Sciatic nerve (tissue), 2 donors: Measurements from ENCODE around the gene EMILIN3. TPM values are rescaled to one million over a fixed set of nuclear protein-coding genes. Genes with fewer than 3 reads are reported as not detected.
A peak's percentile ranks its signal among the peaks of the same experiment; 100 is the strongest.

Experiments used
- ATAC-seq: fragments of 200-7000 bp; cut with Tn5 transposase; one replicate; pipeline ENCODE4 v1.9.1; 2020; ENCODE audit warnings: mild to moderate bottlenecking, moderate library complexity
- DNase-seq: peaks from one replicate; pipeline ENCODE4 v3.0.0-alpha.2; 2020; ENCODE audit warnings: low spot score
- intact Hi-C: fragments of 100-400 bp; cut with DNase I; formaldehyde crosslinking; loops from one replicate; pipeline ENCODE4 v1.14.2; 2022
- total RNA-seq: library from RNA; stranded (reverse); fragmentation: NEBNext Ultra II Directional; extraction: Animal tissue kit (Norgen Biotek cat#: 25700); gene quantifications from one replicate; pipeline ENCODE4 v1.2.1, GENCODE V29; 2021
- donor health status: DM: no; HTN: no; CAD: no.
- donor health status: DM: no; HTN: no; CAD: no.

EMILIN3 gene
- total RNA-seq, 1 donor from 2014 or later, result 9.9 TPM

DNA sequence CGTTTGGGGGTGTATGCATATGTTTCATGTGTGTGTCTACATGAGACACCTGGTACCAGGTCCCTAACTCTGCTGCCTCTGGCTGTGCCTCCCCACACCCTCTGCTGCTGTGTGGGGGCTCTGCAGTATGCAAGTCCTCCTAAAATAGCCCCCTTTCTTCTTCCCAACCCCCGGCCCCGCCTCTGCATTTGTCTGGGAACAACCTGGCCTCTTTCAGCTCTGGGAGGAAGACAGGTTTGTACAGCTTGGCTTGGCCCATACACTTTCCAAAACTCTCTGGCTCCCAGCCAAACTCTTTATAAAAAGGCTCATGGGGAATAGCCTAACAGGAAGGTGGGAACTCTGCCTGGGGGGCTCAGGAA lies 27.1 kb upstream of the EMILIN3 start:
- DNase-seq (no peak), ATAC-seq (peak; percentile 29)
- intact Hi-C loops, result no loop called here

- ATAC-seq, result peak; percentile 93
- peak; percentile 91 for DNase-seq
- intact Hi-C loops, result no loop called here
Measured at GRCh38 chr20:41392871-41393704, 26.5 kb upstream of the EMILIN3 start.

GRCh38 chr20:41392295-41392694 lies 25.7 kb upstream of the EMILIN3 start:
- intact Hi-C loops, result no loop called here
- DNase-seq, result no peak
- no peak for ATAC-seq

GRCh38 chr20:41391587-41392001 lies 25.0 kb upstream of the EMILIN3 start:
- intact Hi-C loops, result no loop called here
- no peak for ATAC-seq
- DNase-seq, result no peak

GRCh38 chr20:41390889-41391288 lies 24.3 kb upstream of the EMILIN3 start:
- no peak for DNase-seq
- intact Hi-C loops, result no loop called here
- ATAC-seq, result no peak

GRCh38 chr20:41387444-41387851 lies 20.8 kb upstream of the EMILIN3 start:
- intact Hi-C loops, result no loop called here
- DNase-seq (no peak), ATAC-seq (peak; percentile 84)

DNA sequence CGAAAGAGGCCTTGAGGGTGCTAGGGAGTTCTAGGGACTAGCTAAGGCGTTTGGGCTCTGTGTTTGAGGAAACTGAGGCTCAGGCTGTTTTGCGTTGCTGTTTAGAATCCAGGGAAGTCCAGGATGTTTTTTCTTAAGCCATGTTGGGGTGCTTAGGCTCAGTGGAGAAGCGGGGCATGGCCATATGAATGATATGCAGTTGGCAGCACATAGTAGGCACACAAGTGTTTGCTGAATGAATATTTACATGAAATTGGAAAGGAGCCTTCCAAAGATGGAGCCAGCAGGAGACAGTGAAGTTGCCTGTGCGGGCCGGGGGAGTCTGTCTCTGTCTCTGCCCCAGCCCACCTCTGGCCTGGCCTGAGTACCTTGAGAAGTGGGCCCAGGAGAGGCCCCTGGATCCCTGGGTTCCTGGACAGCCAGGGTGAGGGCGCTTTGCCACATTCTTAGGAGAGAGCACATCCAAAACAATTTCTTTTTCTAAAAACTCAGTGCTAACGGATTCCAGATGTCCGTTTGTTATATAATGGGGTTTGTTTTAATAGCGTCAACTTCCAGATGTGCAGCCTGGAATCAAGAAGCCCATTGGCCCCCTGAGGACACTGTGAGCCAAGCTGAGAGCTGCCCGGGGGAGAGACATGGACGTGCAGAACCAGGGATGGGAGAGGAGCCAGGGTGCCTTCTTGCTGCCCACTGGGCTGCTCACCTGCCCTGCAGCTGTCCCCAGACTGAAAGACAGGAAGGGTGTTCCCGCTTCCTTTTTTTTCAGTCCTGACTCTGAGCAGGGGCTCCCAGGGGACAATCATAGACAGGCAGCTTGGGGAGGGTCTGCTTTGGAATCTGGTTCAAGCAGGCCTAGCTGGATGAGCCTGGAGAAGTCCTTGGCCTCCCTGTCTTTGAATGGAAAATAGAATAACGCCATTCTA lies 20.1 kb upstream of the EMILIN3 start:
- ATAC-seq, result peak; percentile 90
- intact Hi-C loops, result no loop called here
- peak; percentile 77 for DNase-seq

GRCh38 chr20:41382791-41383305 lies 16.2 kb upstream of the EMILIN3 start:
- no peak for DNase-seq
- intact Hi-C loops, result no loop called here
- peak; percentile 12 for ATAC-seq

DNA sequence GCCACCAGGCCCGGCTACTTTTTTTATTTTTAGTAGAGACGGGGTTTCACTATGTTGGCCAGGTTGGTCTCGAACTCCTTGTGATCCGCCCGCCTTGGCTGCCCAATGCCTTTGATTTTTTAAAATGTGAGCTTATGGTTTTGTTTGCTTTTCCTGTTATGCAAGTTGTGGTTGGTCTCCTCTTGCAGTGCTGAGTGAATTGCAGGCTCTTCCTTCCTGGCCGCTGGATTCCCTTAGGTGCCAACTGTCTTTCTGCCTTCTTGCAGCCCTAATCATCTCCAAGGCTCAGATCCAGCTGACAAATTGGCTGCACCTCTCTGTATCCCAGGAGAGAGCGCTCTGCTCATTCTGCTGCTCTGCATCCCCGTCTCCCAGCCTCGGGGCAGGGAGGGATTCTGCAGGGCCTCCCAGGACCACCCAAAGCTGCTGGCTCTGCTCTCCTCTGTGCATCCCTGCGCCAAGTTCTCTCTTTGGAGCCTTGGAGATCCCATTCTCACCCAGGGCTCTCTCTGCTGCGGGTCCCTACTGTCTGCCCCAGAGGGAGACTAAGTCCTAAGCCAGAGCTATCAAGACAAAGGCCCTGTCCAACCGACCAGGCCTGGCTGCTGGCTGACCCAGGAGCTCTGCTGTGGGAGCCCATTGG lies 14.1 kb upstream of the EMILIN3 start:
- intact Hi-C loops, result no loop called here
- DNase-seq (no peak), ATAC-seq (peak; percentile 44)

DNA sequence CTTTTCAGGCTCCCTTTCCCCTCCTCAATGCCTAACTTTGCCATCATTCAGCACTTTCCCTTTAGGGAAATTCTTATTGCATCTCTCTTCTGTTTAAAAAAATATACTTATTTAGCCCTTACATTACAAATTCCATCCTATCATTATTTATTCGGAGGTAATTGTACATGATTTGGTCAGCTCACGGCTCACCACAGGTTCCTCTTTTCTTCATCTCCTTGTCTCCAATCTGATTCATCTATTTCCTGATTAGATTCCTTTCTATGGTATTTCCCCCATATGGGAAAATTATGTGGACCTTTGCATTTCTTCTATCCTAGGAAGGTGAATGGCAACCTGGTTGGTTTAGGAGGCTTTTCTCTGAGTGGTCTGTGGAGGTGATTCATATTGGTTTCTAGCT lies 12.9 kb upstream of the EMILIN3 start:
- DNase-seq (no peak), ATAC-seq (no peak)
- intact Hi-C loops, result no loop called here

- intact Hi-C loops, result no loop called here
- DNase-seq, result no peak
- ATAC-seq, result no peak
Measured at GRCh38 chr20:41377275-41377674, 10.7 kb upstream of the EMILIN3 start.

DNA sequence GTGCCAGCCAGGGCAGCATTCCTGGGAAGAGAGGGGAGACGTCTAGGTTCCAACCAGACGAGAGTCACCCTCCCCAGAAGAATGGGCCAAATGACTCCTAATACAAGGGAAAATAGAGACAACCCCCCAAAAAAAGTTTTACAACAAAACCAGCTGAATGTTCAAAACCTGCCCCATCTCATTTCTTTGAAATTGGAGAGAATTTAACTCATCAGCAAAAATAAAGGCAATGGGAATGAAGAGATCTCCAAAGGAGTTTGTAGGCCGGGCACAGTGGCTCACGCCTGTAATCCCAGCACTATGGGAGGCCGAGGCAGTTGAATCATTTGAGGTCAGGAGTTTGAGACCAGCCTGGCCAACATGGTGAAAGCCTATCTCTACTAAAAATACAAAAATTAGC lies 9.7 kb upstream of the EMILIN3 start:
- no peak for ATAC-seq
- intact Hi-C loops, result no loop called here
- DNase-seq, result no peak

DNA sequence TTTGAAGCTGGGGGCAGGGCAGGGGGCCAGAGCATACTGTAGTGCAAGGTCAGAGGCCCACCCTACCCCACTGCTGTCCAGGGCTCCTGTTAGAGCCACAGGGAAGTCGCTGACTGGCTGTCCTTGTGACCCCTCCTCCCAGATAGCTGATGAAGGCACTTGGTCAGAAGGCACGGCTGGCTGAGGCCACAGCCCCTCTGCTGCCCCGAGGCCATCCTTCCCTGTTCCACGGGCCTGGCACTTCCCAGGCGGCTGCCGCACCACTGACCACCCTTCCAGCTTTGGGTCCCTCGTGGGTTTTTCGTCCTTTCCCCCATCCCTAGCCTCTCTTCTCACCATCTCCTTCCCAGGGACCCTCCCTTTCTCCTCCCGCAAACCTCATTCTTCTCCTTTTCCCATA lies 9.2 kb upstream of the EMILIN3 start:
- ATAC-seq, result no peak
- intact Hi-C loops, result no loop called here
- no peak for DNase-seq

DNA sequence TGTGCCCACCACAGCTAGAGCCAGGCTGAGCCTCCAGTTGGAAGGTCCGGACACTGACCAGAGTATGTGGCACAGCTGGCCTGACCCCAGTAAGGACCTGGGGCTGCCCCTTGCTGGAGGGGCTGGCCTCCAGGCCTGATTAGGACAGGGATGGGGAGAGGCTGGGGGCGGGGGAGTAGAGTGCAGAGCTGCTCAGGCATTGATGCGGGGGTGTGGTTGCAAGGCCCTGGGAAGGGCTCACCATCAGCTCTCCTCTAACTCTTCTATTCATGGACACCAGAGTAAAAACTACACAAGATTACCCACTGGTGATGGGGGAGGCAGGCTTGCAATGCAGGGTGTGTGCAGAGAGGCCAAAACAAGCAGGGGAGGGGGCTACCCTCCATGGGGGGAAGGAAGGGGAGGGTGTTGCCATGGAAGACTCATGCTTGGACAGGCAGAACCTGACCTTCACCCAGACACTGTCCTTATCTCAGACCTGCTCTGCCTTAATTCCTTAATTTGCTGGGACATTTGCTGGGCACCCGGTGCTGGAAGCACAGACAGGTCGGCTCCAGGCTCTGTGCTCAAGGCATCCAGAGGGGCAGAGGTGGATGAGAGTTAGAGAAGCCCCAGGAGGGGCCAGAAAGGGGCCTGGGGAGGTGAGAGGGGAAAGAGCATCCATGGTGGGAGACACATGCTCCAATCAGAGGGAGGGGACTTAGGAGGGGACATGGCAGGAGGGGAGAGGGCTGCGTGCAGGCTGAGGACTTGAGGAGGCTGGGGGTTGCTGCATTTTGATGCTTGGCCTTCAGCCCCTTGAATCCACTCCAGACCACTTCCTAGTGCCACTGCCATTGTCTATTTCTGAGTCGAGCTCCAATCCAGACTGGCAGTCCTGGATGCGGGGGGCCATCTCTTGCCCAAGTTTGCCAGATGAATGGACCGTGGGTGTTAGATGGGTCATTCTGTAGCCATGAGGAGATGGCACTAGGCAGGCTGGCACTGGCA lies 7.6 kb upstream of the EMILIN3 start:
- peak; percentile 16 for ATAC-seq
- DNase-seq, result no peak
- intact Hi-C loops, result no loop called here

GRCh38 chr20:41373251-41373783 lies 6.7 kb upstream of the EMILIN3 start:
- no peak for ATAC-seq
- DNase-seq, result no peak
- intact Hi-C loops, result no loop called here

GRCh38 chr20:41371371-41371770 lies 4.8 kb upstream of the EMILIN3 start:
- DNase-seq (no peak), ATAC-seq (no peak)
- intact Hi-C loops, result no loop called here

GRCh38 chr20:41370176-41370575 lies 3.6 kb upstream of the EMILIN3 start:
- intact Hi-C loops, result no loop called here
- no peak for DNase-seq
- no peak for ATAC-seq

DNA sequence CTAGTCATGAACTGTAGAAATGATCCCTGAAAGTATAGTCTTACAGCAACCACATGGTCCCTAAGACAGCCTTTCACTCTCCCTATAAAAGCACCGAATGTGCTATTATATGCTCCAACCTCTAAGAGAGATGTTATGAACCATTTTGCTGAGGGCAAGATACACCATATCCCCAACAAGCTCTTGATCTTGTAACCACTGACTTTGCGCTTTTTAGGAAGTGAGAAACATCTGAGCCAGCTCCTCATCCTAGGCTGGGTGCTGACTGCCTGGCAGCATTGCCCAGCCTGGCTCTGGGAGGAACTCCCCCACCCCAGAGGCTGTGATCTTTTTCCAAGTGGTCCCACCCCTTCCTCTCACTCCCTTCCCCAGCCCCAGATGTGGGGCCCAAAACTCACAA lies 3.1 kb upstream of the EMILIN3 start:
- DNase-seq (no peak), ATAC-seq (no peak)
- intact Hi-C loops, result no loop called here
